HT-29 (cell line): ENCODE measurements around the gene THUMPD1. TPM values are rescaled to one million over a fixed set of nuclear protein-coding genes. Genes with fewer than 3 reads are reported as not detected.
"Not testable (repeated sequence)": the region's sequence is repeated elsewhere in the genome, so short reads cannot be mapped to it uniquely, and the experiment has no call there.

Experiments
- DNase-seq: peaks from one replicate; pipeline ENCODE4 v3.0.0-alpha.2; 2015; ENCODE audit warnings: low spot score
- small RNA-seq: library from RNA; depleted of rRNA; stranded (forward); fragments of <200 nt; gene quantifications from one replicate; pipeline ENCODE3, GENCODE V24; 2014
- total RNA-seq: library from RNA; depleted of rRNA; stranded (reverse); fragments of >200 nt; shearing (Covaris generic); gene quantifications from 2 replicates; pipeline ENCODE4 v1.2.3, GENCODE V29; 2014; rRNA removed

The THUMPD1 gene
- total RNA-seq, 1 experiment from 2014 or later, result 55.4 TPM

GRCh38 chr16:20695024-20695423, 46.6 kb downstream of the THUMPD1 start:
- no peak for DNase-seq

- not testable (repeated sequence) for DNase-seq
Measured at GRCh38 chr16:20694096-20694495, 47.5 kb downstream of the THUMPD1 start.

GRCh38 chr16:20689668-20690067, 52.0 kb downstream of the THUMPD1 start:
- no peak for DNase-seq

GRCh38 chr16:20683812-20684211, 57.8 kb downstream of the THUMPD1 start:
- DNase-seq, result no peak

Small RNAs within 50 kb of the gene (small RNA-seq; reads per million reads assigned to genes)
- gene RNU6-944P, result not detected

Other genes with a start within 250 kb of the THUMPD1 start
- not detected in 2 replicates for gene ACSM2B, start 165.5 kb downstream of the THUMPD1 start, total RNA-seq
- gene ACSM1, start 44.1 kb downstream of the THUMPD1 start, total RNA-seq, result not detected in 2 replicates
- gene ACSM3, start 22.2 kb upstream of the THUMPD1 start, total RNA-seq, result 15.8 and 19.2 TPM in 2 replicates
- gene ERI2, start 64.7 kb upstream of the THUMPD1 start, total RNA-seq, result 11.9 and 17.8 TPM in 2 replicates
- 5.8 and 6.5 TPM in 2 replicates for gene REXO5, start 64.7 kb upstream of the THUMPD1 start, total RNA-seq
- gene DCUN1D3, start 158.5 kb upstream of the THUMPD1 start, total RNA-seq, result 8.8 and 8.9 TPM in 2 replicates
- 28.5 and 36.5 TPM in 2 replicates for gene LYRM1, start 159.0 kb upstream of the THUMPD1 start, total RNA-seq